GM19328 (cell line): ENCODE data around the gene CNIH2.
"Not testable (repeated sequence)": the region's sequence is repeated elsewhere in the genome, so short reads cannot be mapped to it uniquely, and the experiment has no call there.

Experiments
- ATAC-seq: cut with Tn5 transposase; IDR thresholded peaks from one replicate; pipeline ENCODE4 v1.9.1; 2021; ENCODE audit warnings: mild to moderate bottlenecking, moderate library complexity; ENCODE audit not compliant: unreplicated experiment

CNIH2 gene

DNA sequence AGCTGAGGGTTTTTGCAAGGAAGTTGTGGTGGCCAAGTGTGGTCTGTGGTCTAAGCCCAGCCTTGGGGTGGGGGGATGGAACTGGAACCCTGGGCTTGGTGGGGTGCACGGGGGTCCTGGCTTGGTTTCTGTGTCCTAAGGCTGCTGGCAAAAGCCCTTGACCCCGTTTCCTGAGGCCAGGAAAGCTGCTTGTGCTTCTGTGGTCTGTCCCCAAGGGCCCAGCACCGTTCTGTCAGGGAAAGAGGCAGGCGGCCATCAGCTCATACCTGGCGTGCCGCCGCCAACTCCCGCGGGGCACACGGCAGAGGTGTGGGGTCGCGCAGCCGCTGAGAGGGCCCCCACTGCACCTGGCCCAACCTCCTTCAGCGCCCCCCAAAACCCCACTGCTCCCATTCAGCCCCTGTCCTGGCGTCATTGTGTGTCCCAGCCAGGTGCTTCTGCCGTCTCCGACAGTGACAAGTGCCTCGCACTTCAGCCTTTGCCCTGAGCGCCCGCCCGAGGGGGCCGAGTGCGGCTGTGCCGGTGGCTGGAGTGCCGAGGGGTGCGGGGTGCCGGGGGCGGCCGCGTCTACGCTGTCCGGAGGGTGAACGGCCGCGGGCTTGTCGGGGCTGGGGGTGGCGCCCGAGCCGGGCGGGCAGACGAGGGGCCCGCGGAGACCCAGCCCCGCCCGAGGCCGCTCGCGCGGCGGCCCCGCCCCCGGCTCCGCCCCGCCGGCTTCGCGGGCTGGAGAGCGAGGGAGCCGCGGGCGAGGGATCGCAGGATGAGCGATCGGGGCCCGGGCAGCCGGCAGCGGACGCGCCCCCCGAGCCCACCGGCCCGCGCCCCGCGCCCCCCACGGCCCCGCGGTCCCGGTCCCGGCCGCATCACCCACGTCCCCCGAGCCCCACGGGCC, at the start of gene CNIH2:
CNIH2 (plus strand) TSS at position 705 of the 892 bp plus-strand sequence. CDS start 282 bp downstream, outside the sequence.
- ATAC-seq = no peak

DNA sequence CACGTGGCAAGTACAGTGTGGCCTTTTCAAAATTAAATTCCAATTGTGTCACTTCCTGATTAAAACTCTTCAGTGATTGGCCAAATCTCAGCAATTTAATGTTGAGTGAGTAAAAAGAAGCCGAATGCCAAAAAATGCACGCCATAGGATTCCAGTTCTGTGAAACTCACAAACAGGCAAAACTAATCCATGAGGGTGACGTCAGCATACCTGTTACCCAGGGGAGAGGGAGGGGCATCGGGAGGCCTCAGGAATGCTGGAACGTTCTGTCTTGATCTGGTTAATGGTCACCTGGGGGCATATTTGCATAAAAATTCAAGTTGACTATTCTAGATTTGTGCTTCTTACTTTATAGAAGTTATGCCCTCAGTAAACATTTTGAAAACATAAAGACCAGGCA, 49.5 kb upstream of the CNIH2 start:
- no peak for ATAC-seq

DNA sequence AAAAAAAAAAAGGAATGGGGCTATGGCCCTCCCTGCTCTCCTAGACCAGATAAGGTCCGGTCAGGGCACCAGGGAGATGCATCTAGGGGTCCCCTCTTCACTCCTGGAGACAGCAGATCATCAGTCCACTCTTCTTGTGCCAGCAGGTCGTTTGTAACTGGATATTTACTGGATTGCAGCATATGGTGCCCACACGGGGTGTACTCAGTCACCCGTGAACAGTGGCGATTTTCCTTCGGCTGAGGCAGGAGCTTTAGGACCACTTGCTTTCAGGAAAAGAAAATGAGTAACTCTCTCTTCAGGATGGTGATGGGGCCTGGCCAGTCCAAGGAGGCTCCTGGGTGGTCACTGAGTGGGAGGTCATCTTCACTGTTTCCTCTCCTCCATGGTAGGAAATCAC, 47.8 kb upstream of the CNIH2 start:
- ATAC-seq = no peak

DNA sequence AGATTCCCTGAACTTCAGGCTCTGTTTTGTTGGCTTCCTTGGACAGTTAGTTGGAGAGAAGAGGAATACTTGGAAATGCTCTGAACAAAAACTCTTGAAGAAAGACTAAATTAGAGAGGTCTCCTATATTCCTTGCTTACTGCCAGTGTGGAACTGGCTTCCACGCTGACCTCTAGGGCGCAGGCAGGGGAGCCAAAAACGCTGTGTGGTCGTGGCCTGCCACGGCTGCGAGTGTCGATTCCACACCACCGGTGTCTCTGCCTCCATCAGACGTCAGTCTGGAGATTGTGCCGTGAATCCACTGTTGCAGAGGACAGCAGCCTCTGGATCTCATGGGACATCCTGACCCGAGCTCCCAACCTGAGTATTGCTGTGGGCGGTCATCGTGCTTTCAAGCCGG, 47.0 kb upstream of the CNIH2 start:
- ATAC-seq = no peak

DNA sequence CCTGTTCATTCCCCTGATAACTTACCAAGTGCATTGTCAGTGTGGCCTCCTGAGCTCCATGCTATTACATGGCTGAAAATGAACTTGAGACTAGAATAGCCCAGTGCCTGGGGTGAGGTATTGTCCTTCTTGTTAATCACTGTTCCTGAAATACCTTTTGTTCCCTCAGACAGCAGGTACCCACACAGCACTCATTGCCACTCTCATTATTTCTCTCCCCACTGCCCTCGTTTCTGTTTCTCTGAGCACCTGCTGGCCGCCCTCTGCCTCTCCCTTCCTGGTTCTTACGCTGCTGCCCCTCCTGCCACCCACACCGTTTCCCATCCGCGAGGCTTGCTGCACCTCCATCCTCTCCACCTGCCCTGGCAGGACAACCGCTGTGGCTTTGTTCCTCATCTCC, 46.4 kb upstream of the CNIH2 start:
- no peak for ATAC-seq

DNA sequence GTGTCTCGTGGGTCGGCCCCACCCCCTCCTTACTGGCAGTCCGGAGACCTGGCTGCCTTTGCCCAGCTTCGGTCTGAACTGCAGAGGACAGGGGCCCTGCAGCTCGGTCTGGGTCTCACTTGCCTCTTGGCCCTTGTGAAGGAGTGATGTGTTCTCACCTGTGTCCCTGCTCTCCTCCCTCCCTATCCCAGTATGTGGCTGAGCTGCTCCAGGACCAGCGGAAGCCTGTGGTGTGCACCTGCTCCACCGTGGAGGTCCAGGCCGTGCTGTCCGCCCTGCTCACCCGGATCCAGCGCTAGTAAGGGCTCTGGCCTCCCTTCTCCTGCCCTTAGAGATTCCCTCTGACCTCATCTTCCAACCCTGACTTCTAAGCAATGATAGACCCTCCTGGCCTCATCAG, 45.2 kb upstream of the CNIH2 start:
- no peak for ATAC-seq

DNA sequence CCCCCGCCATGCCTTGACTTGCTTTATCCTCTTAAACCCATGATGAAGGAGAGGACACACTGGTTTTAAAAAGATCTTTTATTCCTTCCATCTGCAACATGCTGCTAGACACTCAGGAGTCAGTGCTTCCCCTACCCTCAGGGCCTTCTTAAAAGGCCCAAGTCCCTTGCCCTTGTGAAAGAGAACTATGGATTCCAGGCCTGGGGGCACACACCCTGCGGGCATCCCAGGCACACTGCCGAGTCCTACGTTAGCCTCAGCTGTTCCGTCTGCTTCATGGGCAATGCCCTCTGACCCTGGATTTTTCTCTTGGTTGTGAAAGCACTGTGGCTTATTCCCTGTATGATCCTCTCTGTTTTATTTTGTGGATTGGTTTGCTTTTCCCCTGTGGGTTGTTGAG, 44.7 kb upstream of the CNIH2 start:
- ATAC-seq = no peak

DNA sequence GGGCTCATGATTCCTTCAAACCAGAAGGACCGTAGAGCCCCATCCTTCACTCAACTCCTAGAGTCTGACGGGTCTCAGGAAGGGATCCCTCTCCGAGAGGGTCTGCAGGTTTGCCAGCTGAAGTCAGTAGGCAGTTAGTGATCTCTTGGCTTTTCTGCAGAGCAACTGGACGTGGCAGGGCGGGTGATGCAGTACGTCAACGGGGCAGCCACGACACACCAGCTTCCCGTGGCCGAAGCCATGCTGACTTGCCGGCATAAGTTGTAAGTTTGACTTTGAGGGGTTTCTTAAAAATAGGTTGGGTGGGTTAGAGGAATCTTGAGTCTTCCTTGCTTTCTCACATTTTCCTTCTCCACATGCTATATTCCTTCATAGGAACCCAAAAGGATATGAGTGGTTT, 42.8 kb upstream of the CNIH2 start:
- ATAC-seq = no peak

DNA sequence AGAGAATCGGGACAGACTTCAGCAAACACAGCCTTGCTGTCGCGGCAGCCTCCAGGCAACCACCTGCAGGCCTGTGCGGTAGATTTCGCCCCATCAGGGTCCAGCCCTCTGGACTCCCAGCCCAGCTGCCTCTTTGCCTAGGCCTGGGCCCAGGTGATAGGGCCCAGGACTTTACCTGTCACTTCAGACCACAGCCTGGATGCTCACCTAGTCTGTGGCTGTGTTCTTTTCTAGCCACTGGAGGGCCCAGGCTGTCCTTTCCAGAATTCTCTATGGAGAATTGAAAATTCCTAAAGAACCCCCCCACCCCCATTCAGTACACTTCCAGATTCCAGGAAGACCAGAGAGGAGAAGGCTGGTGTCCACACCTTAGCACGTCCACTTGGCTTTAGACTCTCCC, 40.1 kb upstream of the CNIH2 start:
- no peak for ATAC-seq

DNA sequence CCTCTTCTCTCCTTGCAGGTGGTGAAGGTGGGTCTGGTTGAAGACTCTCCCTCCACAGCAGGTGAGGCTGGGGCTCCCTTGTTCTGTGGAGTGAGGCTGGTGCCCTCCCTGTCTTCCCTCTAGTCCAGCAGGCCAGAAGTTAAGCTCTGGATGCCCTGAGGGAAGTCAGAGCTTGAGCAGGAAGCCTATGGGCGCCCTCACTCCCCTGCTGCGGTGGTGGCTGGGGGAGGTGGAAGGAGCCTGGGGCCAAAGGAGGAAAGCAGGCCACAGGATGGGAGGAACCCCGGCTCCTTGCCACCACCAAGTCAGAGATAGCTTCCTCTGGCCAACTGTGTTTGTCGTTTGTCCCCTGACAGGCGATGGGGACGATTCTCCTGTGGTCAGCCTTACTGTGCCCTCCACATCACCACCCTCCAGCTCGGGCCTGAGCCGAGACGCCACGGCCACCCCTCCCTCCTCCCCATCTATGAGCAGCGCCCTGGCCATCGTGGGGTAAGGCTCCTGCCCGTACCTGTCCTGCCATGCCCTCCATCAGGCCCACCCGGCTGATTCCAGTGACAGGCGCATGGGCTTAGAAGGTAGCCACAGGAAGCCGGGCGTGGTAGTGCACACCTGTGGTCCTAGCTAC, 39.1 kb upstream of the CNIH2 start:
- no peak for ATAC-seq

DNA sequence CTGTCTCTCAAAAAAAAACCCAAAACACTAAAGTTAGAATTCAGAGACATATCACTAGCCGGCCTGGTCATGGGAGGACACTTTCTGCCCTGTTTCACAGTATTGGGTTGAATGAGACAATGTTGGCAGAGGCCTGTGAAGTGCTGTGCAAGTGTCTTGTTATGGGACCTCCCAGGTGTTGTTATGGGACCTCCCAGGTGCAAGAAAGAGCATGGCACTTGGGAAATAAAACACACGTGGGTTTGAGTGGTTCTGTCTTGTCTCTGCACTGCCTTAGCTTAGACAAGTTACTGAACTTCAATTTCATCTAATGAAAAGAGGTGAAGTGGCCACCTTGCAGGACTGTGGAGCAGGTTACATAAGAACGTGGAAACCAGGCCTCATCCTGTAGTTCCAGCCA, 38.5 kb upstream of the CNIH2 start:
- no peak for ATAC-seq

DNA sequence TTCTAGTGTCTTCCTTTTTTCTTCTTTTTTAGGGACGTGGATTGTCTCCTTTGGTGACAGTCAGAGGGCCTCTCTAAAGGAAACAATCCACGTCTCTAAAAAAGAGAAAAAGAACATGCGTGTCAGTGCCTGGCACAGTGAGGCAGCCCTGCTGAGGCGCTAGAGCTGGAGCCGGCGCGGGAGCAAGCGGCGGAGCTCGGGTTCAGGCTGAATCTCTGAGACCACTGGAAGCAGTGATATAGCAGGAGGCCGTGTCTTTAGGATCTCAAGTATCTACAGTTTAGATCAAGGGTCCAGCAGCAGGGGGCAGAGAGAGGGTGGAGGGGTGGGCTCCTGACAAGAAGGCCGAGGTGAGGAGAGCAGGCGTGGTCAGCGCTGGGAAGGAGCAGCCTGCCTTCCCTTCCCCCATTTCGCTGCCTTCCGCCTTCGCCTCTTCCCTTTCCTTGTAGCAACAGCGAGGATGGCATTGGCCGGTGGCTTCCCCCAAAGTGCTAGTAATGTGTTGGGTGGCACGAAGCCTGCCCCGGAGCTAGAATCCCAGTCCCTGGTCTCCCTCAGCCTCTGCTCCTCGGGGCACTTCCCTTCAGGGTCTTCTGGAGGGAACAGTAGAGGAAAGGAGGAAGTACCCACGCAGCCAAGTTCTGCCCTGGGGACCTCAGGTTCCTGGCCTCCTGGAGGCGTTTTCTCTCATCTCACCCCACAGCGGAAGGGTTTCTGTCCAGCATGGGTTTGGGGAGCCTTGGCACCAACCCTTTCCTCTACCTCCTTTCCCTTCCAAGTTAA, 37.8 kb upstream of the CNIH2 start:
- ATAC-seq = no peak

DNA sequence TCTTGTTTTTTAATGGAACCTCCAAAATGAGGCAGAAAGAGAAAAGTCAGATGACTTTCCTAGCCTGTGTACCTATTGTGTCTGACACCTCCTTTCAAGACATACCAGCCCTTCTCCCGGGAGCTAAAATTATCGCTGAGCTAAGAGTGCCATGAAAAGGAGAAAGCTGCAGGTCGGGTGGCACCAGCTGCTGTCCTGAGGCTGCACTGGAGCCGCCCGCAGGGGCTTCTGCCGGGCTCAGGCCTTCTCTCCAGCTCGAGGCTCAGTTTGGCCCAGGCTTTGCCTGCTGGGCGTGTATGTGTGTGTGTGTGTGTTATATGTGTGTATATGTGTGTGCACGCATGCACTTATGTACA, 37.2 kb upstream of the CNIH2 start:
- ATAC-seq = no peak

DNA sequence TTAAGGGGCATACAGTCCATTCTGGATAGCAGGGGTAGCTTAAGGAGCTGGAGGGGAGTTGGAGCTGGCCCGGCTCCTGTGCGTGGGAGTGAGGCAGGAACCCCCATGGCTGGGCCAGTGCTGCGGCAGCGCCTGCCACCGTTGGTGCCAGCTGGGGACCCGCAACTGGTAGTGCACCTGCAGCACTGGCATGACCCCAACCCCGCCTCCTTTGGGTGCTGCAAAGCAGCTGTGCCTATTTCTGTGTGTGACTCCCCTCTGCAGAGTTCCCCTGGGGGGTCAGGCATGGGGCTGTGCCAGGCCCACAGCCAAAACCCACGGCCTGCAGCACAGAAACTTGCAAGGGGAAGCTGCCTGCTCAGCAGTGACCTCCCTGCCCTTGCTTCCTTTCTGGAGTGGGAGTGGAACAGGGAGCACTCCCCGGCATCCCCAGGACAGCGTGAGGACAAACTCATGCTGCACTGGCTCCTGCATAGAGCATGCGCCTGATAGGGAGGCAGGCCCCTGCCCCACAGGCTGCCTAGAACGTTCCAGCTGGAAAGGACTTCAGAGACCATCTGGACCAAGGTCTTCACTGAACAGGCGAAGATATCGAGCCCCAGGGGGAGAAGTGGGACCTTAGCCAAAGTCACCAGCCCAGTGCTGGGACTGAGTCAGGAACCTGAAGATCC, 35.7 kb upstream of the CNIH2 start:
- ATAC-seq = no peak

DNA sequence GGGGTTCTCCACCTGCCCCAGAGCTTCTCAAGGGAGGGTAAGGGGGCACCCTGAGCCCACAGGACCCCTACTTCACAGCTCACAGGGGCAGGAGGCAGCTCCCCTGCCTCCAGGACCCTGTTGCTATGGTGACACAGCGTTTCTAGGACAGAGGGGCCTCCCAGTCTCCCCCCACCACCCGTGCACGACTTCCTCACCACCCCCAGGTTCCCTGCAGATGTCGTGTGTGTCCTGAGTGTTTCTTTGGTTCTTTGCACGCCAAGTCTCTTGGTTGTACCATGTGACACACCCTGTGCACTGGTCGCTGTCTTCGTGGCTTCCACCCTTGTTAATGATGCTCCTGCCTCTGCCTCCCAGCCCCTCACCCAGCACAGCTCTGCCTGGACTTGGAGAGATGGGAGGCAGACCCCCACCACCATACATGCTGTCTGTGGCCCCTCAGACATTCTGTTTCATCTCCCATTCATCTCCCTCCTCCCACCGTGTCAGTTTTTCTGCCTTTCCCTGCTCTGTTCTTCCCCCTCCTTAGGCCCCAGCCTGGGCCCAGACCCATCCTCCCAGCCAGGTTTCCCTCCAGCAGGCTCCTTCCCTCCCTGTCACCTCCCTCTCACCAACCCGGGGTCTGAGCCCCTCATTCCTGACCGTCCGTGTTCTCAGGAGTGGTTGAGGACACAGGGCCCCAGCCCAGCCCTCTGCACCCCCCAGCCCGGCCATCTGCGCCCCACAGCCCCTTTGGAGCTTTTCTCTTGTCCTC, 34.0 kb upstream of the CNIH2 start:
- ATAC-seq = no peak

DNA sequence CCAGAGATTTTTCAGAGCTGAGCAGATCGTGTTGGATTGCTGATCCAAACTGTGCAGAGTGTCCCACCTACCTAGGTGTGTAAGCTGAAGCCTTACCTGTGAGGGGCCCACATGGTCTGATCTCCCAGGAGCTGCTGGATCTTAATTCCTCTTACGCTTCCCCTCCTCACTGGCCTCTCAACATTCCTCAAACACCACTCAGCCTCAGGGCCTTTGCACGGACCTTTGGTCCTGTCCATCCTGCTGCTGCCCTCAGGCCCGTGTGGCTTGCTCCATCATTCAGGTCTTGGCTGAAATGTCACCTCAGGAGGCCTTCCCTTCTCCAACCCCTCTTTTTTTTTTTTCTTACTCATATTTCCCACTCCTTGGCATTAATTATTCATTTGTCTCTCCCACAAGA, 30.7 kb upstream of the CNIH2 start:
- ATAC-seq = no peak

DNA sequence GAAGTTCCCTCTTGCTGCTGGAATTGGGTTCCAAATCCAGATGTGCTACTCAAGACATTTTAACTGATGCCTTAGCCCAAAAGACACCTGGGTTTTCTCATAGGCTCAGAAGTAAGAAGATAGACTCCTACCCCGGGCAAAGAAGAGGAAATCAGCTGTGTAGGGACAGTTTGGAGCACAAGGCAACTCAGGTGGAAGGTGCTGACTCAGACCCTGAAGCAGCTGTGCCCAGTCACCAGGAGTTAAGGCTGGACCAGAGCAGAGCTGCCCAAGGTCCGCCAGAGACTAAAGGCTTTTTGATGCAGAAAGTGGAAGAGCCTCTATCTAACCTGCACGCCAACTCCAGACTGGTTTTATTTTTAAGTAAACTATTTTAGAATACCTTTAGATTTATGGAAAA, 30.2 kb upstream of the CNIH2 start:
- no peak for ATAC-seq

DNA sequence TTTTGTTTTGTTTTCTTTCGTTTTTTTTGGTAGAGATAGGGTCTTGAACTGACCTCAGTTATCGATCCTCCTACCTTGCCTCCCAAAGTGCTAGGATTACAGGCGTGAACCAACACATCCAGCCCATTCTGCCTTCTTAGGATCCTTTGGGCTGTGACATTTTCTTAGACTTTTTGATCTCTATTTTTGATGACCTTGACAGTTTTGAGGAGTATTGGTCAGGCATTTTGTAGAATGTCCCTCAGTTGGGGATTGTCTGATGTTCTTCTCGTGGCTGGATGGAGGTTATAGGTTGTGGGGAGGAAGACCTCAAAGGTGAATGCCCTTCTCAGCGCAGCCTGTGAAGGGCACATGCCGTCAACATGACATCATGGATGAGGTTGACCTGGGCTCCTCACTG, 29.1 kb upstream of the CNIH2 start:
- ATAC-seq = no peak

DNA sequence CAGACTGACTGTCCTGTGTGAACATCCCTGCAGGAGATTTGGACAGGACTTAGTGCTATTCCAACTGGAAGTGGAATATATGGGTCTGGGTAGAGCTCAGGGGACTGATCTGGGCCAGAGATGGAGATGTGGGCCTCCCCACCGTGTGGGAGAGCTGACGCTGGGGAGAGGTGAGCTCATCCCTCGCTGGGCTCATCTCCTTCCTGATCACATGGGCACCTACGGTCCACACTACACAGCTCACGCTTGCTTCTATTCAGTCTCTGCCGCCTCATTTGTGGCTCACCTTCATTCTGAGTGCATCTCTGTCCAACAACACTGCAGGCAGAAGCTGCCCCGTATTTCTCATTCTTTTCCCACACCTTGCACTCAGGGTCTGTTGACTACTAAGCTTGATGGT, 26.2 kb upstream of the CNIH2 start:
- ATAC-seq = no peak

DNA sequence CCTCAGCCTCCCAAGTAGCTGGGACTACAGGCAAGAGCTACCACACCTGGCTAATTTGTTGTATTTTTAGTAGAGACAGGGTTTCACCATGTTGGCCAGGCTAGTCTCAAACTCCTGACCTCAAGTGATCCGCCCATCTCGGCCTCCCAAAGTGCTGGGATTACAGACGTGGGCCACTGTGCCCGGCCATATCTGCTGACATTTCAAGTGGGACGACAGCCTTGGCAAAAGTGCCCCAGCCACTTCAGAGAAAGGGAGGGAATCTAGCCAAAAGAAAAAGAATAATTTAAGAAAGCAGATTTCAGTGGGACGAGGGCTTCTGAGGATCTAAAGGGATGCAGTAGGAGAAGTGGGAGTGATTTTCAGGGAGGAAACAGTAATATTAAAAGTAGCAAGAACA, 24.9 kb upstream of the CNIH2 start:
- ATAC-seq = not testable (repeated sequence)

DNA sequence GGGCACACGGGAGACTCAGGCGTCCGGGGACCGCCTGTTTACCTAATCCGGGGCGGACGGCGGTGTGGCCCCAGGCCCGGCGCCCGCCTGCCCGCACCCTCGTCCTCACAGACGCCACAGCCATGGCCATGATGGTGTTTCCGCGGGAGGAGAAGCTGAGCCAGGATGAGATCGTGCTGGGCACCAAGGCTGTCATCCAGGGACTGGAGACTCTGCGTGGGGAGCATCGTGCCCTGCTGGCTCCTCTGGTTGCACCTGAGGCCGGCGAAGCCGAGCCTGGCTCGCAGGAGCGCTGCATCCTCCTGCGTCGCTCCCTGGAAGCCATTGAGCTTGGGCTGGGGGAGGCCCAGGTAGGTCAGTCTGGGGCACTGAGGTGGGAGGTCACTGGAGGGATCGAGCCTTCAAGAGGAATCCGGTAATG, 19.5 kb upstream of the CNIH2 start:
- no peak for ATAC-seq
